Measurements from ENCODE around the gene GOLGA5. TPM values are rescaled to one million over a fixed set of nuclear protein-coding genes. Genes with fewer than 3 reads are reported as not detected.
"Not testable (repeated sequence)": the region's sequence is repeated elsewhere in the genome, so short reads cannot be mapped to it uniquely, and the experiment has no call there.

The GOLGA5 gene
- 28.7 TPM for polyA plus RNA-seq (2013, experiment 1 of 2)
- polyA plus RNA-seq (2013, experiment 2 of 2), result 28.3 TPM

- peak; percentile 98 for DNase-seq
- peak within 1 kb of the TSS; percentile 12 for H2AK5ac ChIP-seq (ENCODE audit: low read length)
- no CpG with 5 or more reads among the region's 71 CpGs for WGBS (ENCODE audit: extremely low coverage, insufficient coverage, low lambda C conversion rate)
Observed at GRCh38 chr14:92793709-92794546, at the start of gene GOLGA5. TSS of gene GOLGA5 (plus strand) at chr14:92794305. CDS start at chr14:92797438, 3,133 bp downstream.

GRCh38 chr14:92747701-92748258 lies 46.3 kb upstream of the GOLGA5 start:
- peak overlapping the region; percentile 81 for H3K4me2 ChIP-seq (ENCODE audit: low read length)
- DNase-seq, result peak; percentile 26
- H3K79me1 ChIP-seq (ENCODE audit: low read length), result peaks cover 5% of the 10 kb centered on the region
- peak overlapping the region; percentile 48 for H3K23ac ChIP-seq (ENCODE audit: low read length)
- H2AK5ac ChIP-seq (ENCODE audit: low read length), result no peak overlapping the region
- no CpG with 5 or more reads among the region's 16 CpGs for WGBS (ENCODE audit: extremely low coverage, insufficient coverage, low lambda C conversion rate)
- H3K27me3 ChIP-seq (ENCODE audit: insufficient read depth, low read length, poor library complexity), result no peaks in the 10 kb centered on the region
- H3K4me1 ChIP-seq (ENCODE audit: control insufficient read depth, low read depth, low read length), result peaks cover 3% of the 10 kb centered on the region
- peak overlapping the region; percentile 88 for H3K9ac ChIP-seq (ENCODE audit: low read length)
- no peak overlapping the region for H2BK5ac ChIP-seq (ENCODE audit: low read length)
- H3K79me2 ChIP-seq (ENCODE audit: control insufficient read depth, insufficient read depth, low read length), result peaks cover 3% of the 10 kb centered on the region
- no peak overlapping the region for H2BK15ac ChIP-seq (replicated peaks; ENCODE audit: low read depth)
- peak overlapping the region; percentile 73 for H3K18ac ChIP-seq (ENCODE audit: low read length)
- H4K5ac ChIP-seq (ENCODE audit: low read length), result no peak overlapping the region
- no peaks in the 10 kb centered on the region for H3K36me3 ChIP-seq (ENCODE audit: control insufficient read depth, insufficient read depth, low read length)
- H4K8ac ChIP-seq (ENCODE audit: low read depth, low read length), result no peak overlapping the region
- no peak overlapping the region for H3K4ac ChIP-seq (ENCODE audit: low read depth, low read length)
- peak overlapping the region; percentile 84 for H3K4me3 ChIP-seq (ENCODE audit: low read length)
- no peak overlapping the region for H3K27ac ChIP-seq (ENCODE audit: low read depth, low read length)
- H3K56ac ChIP-seq (ENCODE audit: low read length), result peak overlapping the region; percentile 89
- H2BK120ac ChIP-seq (ENCODE audit: low read depth, low read length), result no peak overlapping the region

More at GRCh38 chr14:92793709-92794546, at the start of gene GOLGA5:
- Histone ChIP-seq H3K18ac (ENCODE audit: low read length) (no peak within 1 kb of the TSS), H3K79me2 (ENCODE audit: control insufficient read depth, insufficient read depth, low read length) (peaks cover 7% of the 10 kb centered on the region), H3K4me1 (ENCODE audit: control insufficient read depth, low read depth, low read length) (no peaks in the 10 kb centered on the region), H3K9ac (ENCODE audit: low read length) (peak within 1 kb of the TSS; percentile 94), H3K27me3 (ENCODE audit: insufficient read depth, low read length, poor library complexity) (no peaks in the 10 kb centered on the region), H3K4ac (ENCODE audit: low read depth, low read length) (peak within 1 kb of the TSS; percentile 49), H3K4me3 (ENCODE audit: low read length) (peak within 1 kb of the TSS; percentile 93), H4K5ac (ENCODE audit: low read length) (peak within 1 kb of the TSS; percentile 99), H3K4me2 (ENCODE audit: low read length) (peak within 1 kb of the TSS; percentile 62), H3K79me1 (ENCODE audit: low read length) (peaks cover 6% of the 10 kb centered on the region), H3K27ac (ENCODE audit: low read depth, low read length) (no peak within 1 kb of the TSS), H2BK15ac (replicated peaks; ENCODE audit: low read depth) (no peak within 1 kb of the TSS), H3K56ac (ENCODE audit: low read length) (peak within 1 kb of the TSS; percentile 95), H2BK5ac (ENCODE audit: low read length) (no peak within 1 kb of the TSS), H3K23ac (ENCODE audit: low read length) (no peak within 1 kb of the TSS), H2BK120ac (ENCODE audit: low read depth, low read length) (no peak within 1 kb of the TSS), H3K36me3 (ENCODE audit: control insufficient read depth, insufficient read depth, low read length) (no peaks in the 10 kb centered on the region), H4K8ac (ENCODE audit: low read depth, low read length) (no peak within 1 kb of the TSS)

- peaks cover 3% of the 10 kb centered on the region for H3K4me1 ChIP-seq (ENCODE audit: control insufficient read depth, low read depth, low read length)
- peak within 1 kb of the TSS; percentile 48 for H3K23ac ChIP-seq (ENCODE audit: low read length)
- peak within 1 kb of the TSS; percentile 84 for H3K4me3 ChIP-seq (ENCODE audit: low read length)
- H3K9ac ChIP-seq (ENCODE audit: low read length), result peak within 1 kb of the TSS; percentile 88
- H2BK5ac ChIP-seq (ENCODE audit: low read length), result no peak within 1 kb of the TSS
- WGBS (ENCODE audit: extremely low coverage, insufficient coverage, low lambda C conversion rate), result no CpG with 5 or more reads among the region's 50 CpGs
- H2AK5ac ChIP-seq (ENCODE audit: low read length), result no peak within 1 kb of the TSS
- H3K4ac ChIP-seq (ENCODE audit: low read depth, low read length), result no peak within 1 kb of the TSS
- peak within 1 kb of the TSS; percentile 12 for H4K5ac ChIP-seq (ENCODE audit: low read length)
- peak within 1 kb of the TSS; percentile 81 for H3K4me2 ChIP-seq (ENCODE audit: low read length)
- peak; percentile 97 for DNase-seq
- H3K36me3 ChIP-seq (ENCODE audit: control insufficient read depth, insufficient read depth, low read length), result no peaks in the 10 kb centered on the region
- no peak within 1 kb of the TSS for H2BK15ac ChIP-seq (replicated peaks; ENCODE audit: low read depth)
- H2BK120ac ChIP-seq (ENCODE audit: low read depth, low read length), result no peak within 1 kb of the TSS
- H4K8ac ChIP-seq (ENCODE audit: low read depth, low read length), result no peak within 1 kb of the TSS
- H3K79me1 ChIP-seq (ENCODE audit: low read length), result peaks cover 5% of the 10 kb centered on the region
- peaks cover 3% of the 10 kb centered on the region for H3K79me2 ChIP-seq (ENCODE audit: control insufficient read depth, insufficient read depth, low read length)
- no peak within 1 kb of the TSS for H3K27ac ChIP-seq (ENCODE audit: low read depth, low read length)
- peak within 1 kb of the TSS; percentile 89 for H3K56ac ChIP-seq (ENCODE audit: low read length)
- H3K27me3 ChIP-seq (ENCODE audit: insufficient read depth, low read length, poor library complexity), result no peaks in the 10 kb centered on the region
- H3K18ac ChIP-seq (ENCODE audit: low read length), result peak within 1 kb of the TSS; percentile 73
Observed at GRCh38 chr14:92748259-92749016, 45.7 kb upstream of the GOLGA5 start, which contains the start of gene LGMN. TSS of gene LGMN (minus strand) at chr14:92748627. CDS start at chr14:92732786, 15,841 bp downstream.

- H3K4me1 ChIP-seq (ENCODE audit: control insufficient read depth, low read depth, low read length); H3K9ac ChIP-seq (ENCODE audit: low read length): not testable (repeated sequence)
- no CpG with 5 or more reads among the region's 10 CpGs for WGBS (ENCODE audit: extremely low coverage, insufficient coverage, low lambda C conversion rate)
Observed at GRCh38 chr14:92750222-92750728, 43.8 kb upstream of the GOLGA5 start.

GRCh38 chr14:92750994-92751400 lies 43.1 kb upstream of the GOLGA5 start:
- Histone ChIP-seq H3K23ac (ENCODE audit: low read length) (no peak overlapping the region), H3K18ac (ENCODE audit: low read length) (no peak overlapping the region), H4K8ac (ENCODE audit: low read depth, low read length) (no peak overlapping the region), H3K4me1 (ENCODE audit: control insufficient read depth, low read depth, low read length) (peaks cover 3% of the 10 kb centered on the region), H2BK5ac (ENCODE audit: low read length) (no peak overlapping the region), H3K79me1 (ENCODE audit: low read length) (peaks cover 5% of the 10 kb centered on the region), H2BK15ac (replicated peaks; ENCODE audit: low read depth) (no peak overlapping the region), H3K79me2 (ENCODE audit: control insufficient read depth, insufficient read depth, low read length) (peaks cover 3% of the 10 kb centered on the region), H3K4me2 (ENCODE audit: low read length) (no peak overlapping the region), H2BK120ac (ENCODE audit: low read depth, low read length) (no peak overlapping the region), H3K4me3 (ENCODE audit: low read length) (no peak overlapping the region), H3K36me3 (ENCODE audit: control insufficient read depth, insufficient read depth, low read length) (no peaks in the 10 kb centered on the region), H3K27me3 (ENCODE audit: insufficient read depth, low read length, poor library complexity) (no peaks in the 10 kb centered on the region), H3K27ac (ENCODE audit: low read depth, low read length) (no peak overlapping the region), H3K9ac (ENCODE audit: low read length) (no peak overlapping the region), H4K5ac (ENCODE audit: low read length) (no peak overlapping the region), H2AK5ac (ENCODE audit: low read length) (no peak overlapping the region), H3K56ac (ENCODE audit: low read length) (no peak overlapping the region), H3K4ac (ENCODE audit: low read depth, low read length) (no peak overlapping the region)
- no peak for DNase-seq
- WGBS (ENCODE audit: extremely low coverage, insufficient coverage, low lambda C conversion rate), result no CpG with 5 or more reads among the region's 5 CpGs

More at GRCh38 chr14:92750222-92750728, 43.8 kb upstream of the GOLGA5 start:
- DNase-seq; H3K27me3 ChIP-seq (ENCODE audit: insufficient read depth, low read length, poor library complexity); H3K4me3 ChIP-seq (ENCODE audit: low read length); H3K56ac ChIP-seq (ENCODE audit: low read length); H3K27ac ChIP-seq (ENCODE audit: low read depth, low read length); H3K4ac ChIP-seq (ENCODE audit: low read depth, low read length); H2BK5ac ChIP-seq (ENCODE audit: low read length); H3K18ac ChIP-seq (ENCODE audit: low read length); H3K4me2 ChIP-seq (ENCODE audit: low read length); H3K23ac ChIP-seq (ENCODE audit: low read length); H3K79me1 ChIP-seq (ENCODE audit: low read length); H2BK120ac ChIP-seq (ENCODE audit: low read depth, low read length); H4K8ac ChIP-seq (ENCODE audit: low read depth, low read length); H3K79me2 ChIP-seq (ENCODE audit: control insufficient read depth, insufficient read depth, low read length); H2BK15ac ChIP-seq (replicated peaks; ENCODE audit: low read depth); H2AK5ac ChIP-seq (ENCODE audit: low read length); H4K5ac ChIP-seq (ENCODE audit: low read length); H3K36me3 ChIP-seq (ENCODE audit: control insufficient read depth, insufficient read depth, low read length): not testable (repeated sequence)
